ENCODE data around the gene TBATA. TPM values are rescaled to one million over a fixed set of nuclear protein-coding genes. Genes with fewer than 3 reads are reported as not detected.

TBATA gene
- total RNA-seq, 2 donors from 2014 or later, result not detected

DNA sequence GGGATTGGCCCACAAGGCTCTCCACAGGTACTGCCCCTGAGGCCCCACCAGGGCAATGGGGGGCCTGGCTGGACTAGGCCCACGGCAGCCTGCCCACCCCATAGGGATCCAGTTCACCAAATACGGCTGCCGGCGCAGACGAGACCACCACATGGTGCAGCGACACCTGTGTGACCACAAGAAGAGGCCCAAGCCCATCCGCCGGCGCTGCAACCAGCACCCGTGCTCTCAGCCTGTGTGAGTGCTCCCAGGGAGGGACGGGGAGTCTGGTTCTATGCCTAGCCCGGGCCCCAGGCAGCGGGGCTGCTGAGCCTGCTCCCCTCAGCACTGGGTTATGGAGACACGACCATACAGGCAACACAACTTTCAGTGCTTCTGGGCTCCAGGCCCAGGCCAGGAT lies 33.2 kb downstream of the TBATA start:
- no peak for DNase-seq
- no peaks in the 10 kb centered on the region for H3K9me3 ChIP-seq (ENCODE audit: control insufficient read depth, low read length)
- Mint-ChIP-seq H3K27ac (no peak overlapping the region), H3K36me3 (ENCODE audit: low read depth) (no peaks in the 10 kb centered on the region), H3K27me3 (ENCODE audit: insufficient read depth) (no peaks in the 10 kb centered on the region), H3K4me3 (no peak overlapping the region), H3K4me1 (no peaks in the 10 kb centered on the region), H3K9me3 (no peaks in the 10 kb centered on the region)
- H3K27me3 ChIP-seq (ENCODE audit: control insufficient read depth, insufficient read depth, low read length, poor library complexity, severe bottlenecking), result no peaks in the 10 kb centered on the region
- no peak overlapping the region for H3K27ac ChIP-seq (ENCODE audit: low read depth, low read length)
- H3K4me3 ChIP-seq (ENCODE audit: low read length), result no peak overlapping the region
- H3K36me3 ChIP-seq (ENCODE audit: control insufficient read depth, insufficient read depth, low read length), result no peaks in the 10 kb centered on the region
- H3K9ac ChIP-seq (ENCODE audit: extremely low read depth, low read length, poor library complexity, severe bottlenecking), result no peak overlapping the region
- TF ChIP-seq, protein P1, sequence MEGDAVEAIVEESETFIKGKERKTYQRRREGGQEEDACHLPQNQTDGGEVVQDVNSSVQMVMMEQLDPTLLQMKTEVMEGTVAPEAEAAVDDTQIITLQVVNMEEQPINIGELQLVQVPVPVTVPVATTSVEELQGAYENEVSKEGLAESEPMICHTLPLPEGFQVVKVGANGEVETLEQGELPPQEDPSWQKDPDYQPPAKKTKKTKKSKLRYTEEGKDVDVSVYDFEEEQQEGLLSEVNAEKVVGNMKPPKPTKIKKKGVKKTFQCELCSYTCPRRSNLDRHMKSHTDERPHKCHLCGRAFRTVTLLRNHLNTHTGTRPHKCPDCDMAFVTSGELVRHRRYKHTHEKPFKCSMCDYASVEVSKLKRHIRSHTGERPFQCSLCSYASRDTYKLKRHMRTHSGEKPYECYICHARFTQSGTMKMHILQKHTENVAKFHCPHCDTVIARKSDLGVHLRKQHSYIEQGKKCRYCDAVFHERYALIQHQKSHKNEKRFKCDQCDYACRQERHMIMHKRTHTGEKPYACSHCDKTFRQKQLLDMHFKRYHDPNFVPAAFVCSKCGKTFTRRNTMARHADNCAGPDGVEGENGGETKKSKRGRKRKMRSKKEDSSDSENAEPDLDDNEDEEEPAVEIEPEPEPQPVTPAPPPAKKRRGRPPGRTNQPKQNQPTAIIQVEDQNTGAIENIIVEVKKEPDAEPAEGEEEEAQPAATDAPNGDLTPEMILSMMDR (conservative IDR thresholded peaks at IDR 0.05), result no peak
- 92 to 93% methylated on average over 2 to 14 of the region's 14 CpGs for WGBS, 2 experiments (ENCODE audit: insufficient coverage in 1 of 2, insufficient read length in 1 of 2)
- H3K4me1 ChIP-seq (ENCODE audit: control insufficient read depth, insufficient read depth, low read length), result no peaks in the 10 kb centered on the region

DNA sequence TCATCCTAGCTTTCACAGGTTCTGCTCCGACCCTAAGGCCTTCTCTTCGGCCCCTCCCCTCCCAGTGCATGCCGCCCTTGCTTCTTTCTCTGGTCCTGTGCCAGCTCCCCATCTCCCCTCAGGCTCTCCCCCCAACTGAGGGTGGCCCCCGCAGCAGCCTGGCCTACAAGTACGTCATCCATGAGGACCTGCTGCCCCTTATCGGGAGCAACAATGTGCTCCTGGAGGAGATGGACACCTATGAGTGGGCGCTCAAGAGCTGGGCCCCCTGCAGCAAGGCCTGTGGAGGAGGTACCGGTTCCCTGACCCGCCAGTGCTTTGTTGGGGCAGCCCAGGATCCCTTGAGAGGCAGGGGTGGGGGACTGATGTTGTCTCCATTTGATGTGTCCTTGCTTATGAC lies 33.8 kb downstream of the TBATA start:
- no peak overlapping the region for H3K4me3 ChIP-seq (ENCODE audit: low read length)
- H3K27me3 ChIP-seq (ENCODE audit: control insufficient read depth, insufficient read depth, low read length, poor library complexity, severe bottlenecking), result no peaks in the 10 kb centered on the region
- no peak overlapping the region for H3K27ac Mint-ChIP-seq
- no peaks in the 10 kb centered on the region for H3K27me3 Mint-ChIP-seq (ENCODE audit: insufficient read depth)
- no peaks in the 10 kb centered on the region for H3K9me3 Mint-ChIP-seq
- no peaks in the 10 kb centered on the region for H3K4me1 ChIP-seq (ENCODE audit: control insufficient read depth, insufficient read depth, low read length)
- H3K4me1 Mint-ChIP-seq, result no peaks in the 10 kb centered on the region
- TF ChIP-seq, protein P1 (conservative IDR thresholded peaks at IDR 0.05), result no peak
- no peaks in the 10 kb centered on the region for H3K36me3 ChIP-seq (ENCODE audit: control insufficient read depth, insufficient read depth, low read length)
- no peak overlapping the region for H3K27ac ChIP-seq (ENCODE audit: low read depth, low read length)
- no peak overlapping the region for H3K4me3 Mint-ChIP-seq
- no peaks in the 10 kb centered on the region for H3K36me3 Mint-ChIP-seq (ENCODE audit: low read depth)
- no peak overlapping the region for H3K9ac ChIP-seq (ENCODE audit: extremely low read depth, low read length, poor library complexity, severe bottlenecking)
- no peaks in the 10 kb centered on the region for H3K9me3 ChIP-seq (ENCODE audit: control insufficient read depth, low read length)
- 81 to 93% methylated on average over 3 to 9 of the region's 9 CpGs for WGBS, 2 experiments (ENCODE audit: insufficient coverage in 1 of 2, insufficient read length in 1 of 2)
- DNase-seq, result no peak

DNA sequence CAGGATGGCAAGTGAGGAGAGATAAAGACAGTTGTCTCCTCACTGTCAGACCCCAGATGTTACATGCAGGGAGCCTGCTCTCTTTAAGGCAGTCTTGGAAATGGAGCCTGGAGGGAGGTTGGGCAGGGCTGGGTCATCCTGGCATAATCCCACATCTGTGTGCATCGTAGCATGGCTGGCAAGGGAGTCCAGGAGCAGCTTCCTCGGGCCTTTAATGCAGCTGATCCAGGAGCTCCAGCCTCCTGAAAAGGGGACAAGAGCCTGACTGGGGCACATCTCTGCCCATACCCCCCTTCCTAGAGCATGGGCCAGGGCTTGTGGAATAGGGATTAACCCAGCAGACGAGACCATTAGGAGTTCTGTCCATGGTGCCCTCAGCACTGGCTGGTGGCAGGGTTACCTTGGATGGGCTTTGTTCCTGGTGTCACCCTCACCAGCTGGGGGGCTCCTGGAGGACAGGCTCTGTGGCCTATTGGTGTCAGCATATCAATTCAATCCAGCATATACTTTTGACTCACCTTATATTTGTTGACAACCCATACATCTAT lies 34.9 kb downstream of the TBATA start:
- TF ChIP-seq, protein P1 (conservative IDR thresholded peaks at IDR 0.05), result no peak
- Histone ChIP-seq H3K4me3 (ENCODE audit: low read length) (no peak overlapping the region), H3K4me1 (ENCODE audit: control insufficient read depth, insufficient read depth, low read length) (no peaks in the 10 kb centered on the region), H3K27ac (ENCODE audit: low read depth, low read length) (no peak overlapping the region), H3K9ac (ENCODE audit: extremely low read depth, low read length, poor library complexity, severe bottlenecking) (no peak overlapping the region), H3K9me3 (ENCODE audit: control insufficient read depth, low read length) (no peaks in the 10 kb centered on the region), H3K36me3 (ENCODE audit: control insufficient read depth, insufficient read depth, low read length) (no peaks in the 10 kb centered on the region), H3K27me3 (ENCODE audit: control insufficient read depth, insufficient read depth, low read length, poor library complexity, severe bottlenecking) (no peaks in the 10 kb centered on the region)
- 57 to 63% methylated on average over 3 of the region's 3 CpGs for WGBS, 2 experiments (ENCODE audit: insufficient coverage in 1 of 2, insufficient read length in 1 of 2)
- DNase-seq, result no peak
- no peak overlapping the region for H3K27ac Mint-ChIP-seq
- no peaks in the 10 kb centered on the region for H3K36me3 Mint-ChIP-seq (ENCODE audit: low read depth)
- H3K4me3 Mint-ChIP-seq, result no peak overlapping the region
- H3K4me1 Mint-ChIP-seq, result no peaks in the 10 kb centered on the region
- peaks cover 2% of the 10 kb centered on the region for H3K9me3 Mint-ChIP-seq
- no peaks in the 10 kb centered on the region for H3K27me3 Mint-ChIP-seq (ENCODE audit: insufficient read depth)
